Measurements from ENCODE around the gene HAUS7. TPM values are rescaled to one million over a fixed set of nuclear protein-coding genes. Genes with fewer than 3 reads are reported as not detected.

HAUS7 gene
- total RNA-seq, 1 experiment from 2014 or later, result 28.9 TPM

- no peaks in the 10 kb centered on the region for H3K27me3 ChIP-seq (ENCODE audit: insufficient read depth, low read length)
- RAD21 ChIA-PET (ENCODE audit: low non-redundant PET in 1 of 2, low total read pairs in 2 of 2, uncharacterized antibody in 2 of 2, unreplicated experiment in 2 of 2), result no interaction called here
- H3K9me2 ChIP-seq (ENCODE audit: insufficient read depth), result no peaks in the 10 kb centered on the region
- POLR2A ChIA-PET, result no interaction called here
- H2AFZ ChIP-seq (ENCODE audit: low read depth, low read length, poor library complexity, severe bottlenecking), result no peak overlapping the region
- no TSS peak for BruUV-seq (replicated peaks)
- peaks cover 0 to 5% of the 10 kb centered on the region in 2 experiments; a peak in 1 of 4 replicates for H3K4me1 ChIP-seq (ENCODE audit: control insufficient read depth in 1 of 2, insufficient read depth in 2 of 2, low read length in 2 of 2)
- intact Hi-C loops (cut with micrococcal nuclease), result no loop called here
- no peaks in the 10 kb centered on the region for H4K20me1 ChIP-seq (ENCODE audit: insufficient read depth)
- ATAC-seq, result no peak
- H3K9me3 ChIP-seq (ENCODE audit: control insufficient read depth in 1 of 2, insufficient read depth in 1 of 2, low read depth in 1 of 2, low read length in 2 of 2), result no peaks in the 10 kb centered on the region
- no peak overlapping the region for H3K27ac ChIP-seq (ENCODE audit: low read depth, low read length)
- H3K4me3 ChIP-seq (replicated peaks in 1 of 2; ENCODE audit: low read depth in 1 of 2, low read length in 2 of 2), result no peak overlapping the region
- H3K9ac ChIP-seq (ENCODE audit: low read length), result no peak overlapping the region
- no peak for DNase-seq (ENCODE audit: low read depth, low spot score)
- CTCF ChIA-PET, result no interaction called here
- no peak for TF ChIP-seq CBX3 (IDR thresholded peaks at IDR 0.05; ENCODE audit: low read depth)
- TF ChIP-seq CEBPB (IDR thresholded peaks at IDR 0.05; ENCODE audit: low read depth), result no peak
- TF ChIP-seq, protein P1, sequence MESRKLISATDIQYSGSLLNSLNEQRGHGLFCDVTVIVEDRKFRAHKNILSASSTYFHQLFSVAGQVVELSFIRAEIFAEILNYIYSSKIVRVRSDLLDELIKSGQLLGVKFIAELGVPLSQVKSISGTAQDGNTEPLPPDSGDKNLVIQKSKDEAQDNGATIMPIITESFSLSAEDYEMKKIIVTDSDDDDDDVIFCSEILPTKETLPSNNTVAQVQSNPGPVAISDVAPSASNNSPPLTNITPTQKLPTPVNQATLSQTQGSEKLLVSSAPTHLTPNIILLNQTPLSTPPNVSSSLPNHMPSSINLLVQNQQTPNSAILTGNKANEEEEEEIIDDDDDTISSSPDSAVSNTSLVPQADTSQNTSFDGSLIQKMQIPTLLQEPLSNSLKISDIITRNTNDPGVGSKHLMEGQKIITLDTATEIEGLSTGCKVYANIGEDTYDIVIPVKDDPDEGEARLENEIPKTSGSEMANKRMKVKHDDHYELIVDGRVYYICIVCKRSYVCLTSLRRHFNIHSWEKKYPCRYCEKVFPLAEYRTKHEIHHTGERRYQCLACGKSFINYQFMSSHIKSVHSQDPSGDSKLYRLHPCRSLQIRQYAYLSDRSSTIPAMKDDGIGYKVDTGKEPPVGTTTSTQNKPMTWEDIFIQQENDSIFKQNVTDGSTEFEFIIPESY (IDR thresholded peaks at IDR 0.05; ENCODE audit: extremely low read depth, insufficient replicate concordance, low read length), result no peak
- no peak for TF ChIP-seq SIN3A (IDR thresholded peaks at IDR 0.05; ENCODE audit: low read depth)
- no peak for TF ChIP-seq RAD21 (IDR thresholded peaks at IDR 0.05; ENCODE audit: low read depth)
- no peak for TF ChIP-seq SP1 (IDR thresholded peaks at IDR 0.05; ENCODE audit: low read depth)
- no peak for TF ChIP-seq EZH2phosphoT487 (IDR thresholded peaks at IDR 0.05; ENCODE audit: borderline replicate concordance)
- no peak for TF ChIP-seq EZH2 (IDR thresholded peaks at IDR 0.05)
- TF ChIP-seq TCF7L2 (IDR thresholded peaks at IDR 0.05; ENCODE audit: borderline replicate concordance, extremely low read depth, insufficient read depth, insufficient read length), result no peak
- no peak for TF ChIP-seq POLR2A (IDR thresholded peaks at IDR 0.05; ENCODE audit: borderline replicate concordance, extremely low read depth, insufficient read depth, insufficient read length)
- no peak for TF ChIP-seq POLR2AphosphoS5 (IDR thresholded peaks at IDR 0.05; ENCODE audit: low read depth, low read length)
- TF ChIP-seq SRF (IDR thresholded peaks at IDR 0.05; ENCODE audit: low read depth), result no peak
- TF ChIP-seq, protein P2, sequence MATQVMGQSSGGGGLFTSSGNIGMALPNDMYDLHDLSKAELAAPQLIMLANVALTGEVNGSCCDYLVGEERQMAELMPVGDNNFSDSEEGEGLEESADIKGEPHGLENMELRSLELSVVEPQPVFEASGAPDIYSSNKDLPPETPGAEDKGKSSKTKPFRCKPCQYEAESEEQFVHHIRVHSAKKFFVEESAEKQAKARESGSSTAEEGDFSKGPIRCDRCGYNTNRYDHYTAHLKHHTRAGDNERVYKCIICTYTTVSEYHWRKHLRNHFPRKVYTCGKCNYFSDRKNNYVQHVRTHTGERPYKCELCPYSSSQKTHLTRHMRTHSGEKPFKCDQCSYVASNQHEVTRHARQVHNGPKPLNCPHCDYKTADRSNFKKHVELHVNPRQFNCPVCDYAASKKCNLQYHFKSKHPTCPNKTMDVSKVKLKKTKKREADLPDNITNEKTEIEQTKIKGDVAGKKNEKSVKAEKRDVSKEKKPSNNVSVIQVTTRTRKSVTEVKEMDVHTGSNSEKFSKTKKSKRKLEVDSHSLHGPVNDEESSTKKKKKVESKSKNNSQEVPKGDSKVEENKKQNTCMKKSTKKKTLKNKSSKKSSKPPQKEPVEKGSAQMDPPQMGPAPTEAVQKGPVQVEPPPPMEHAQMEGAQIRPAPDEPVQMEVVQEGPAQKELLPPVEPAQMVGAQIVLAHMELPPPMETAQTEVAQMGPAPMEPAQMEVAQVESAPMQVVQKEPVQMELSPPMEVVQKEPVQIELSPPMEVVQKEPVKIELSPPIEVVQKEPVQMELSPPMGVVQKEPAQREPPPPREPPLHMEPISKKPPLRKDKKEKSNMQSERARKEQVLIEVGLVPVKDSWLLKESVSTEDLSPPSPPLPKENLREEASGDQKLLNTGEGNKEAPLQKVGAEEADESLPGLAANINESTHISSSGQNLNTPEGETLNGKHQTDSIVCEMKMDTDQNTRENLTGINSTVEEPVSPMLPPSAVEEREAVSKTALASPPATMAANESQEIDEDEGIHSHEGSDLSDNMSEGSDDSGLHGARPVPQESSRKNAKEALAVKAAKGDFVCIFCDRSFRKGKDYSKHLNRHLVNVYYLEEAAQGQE (IDR thresholded peaks at IDR 0.05; ENCODE audit: low read depth), result no peak
- no peak for TF ChIP-seq EGR1 (IDR thresholded peaks at IDR 0.05; ENCODE audit: low read depth)
- no peak for TF ChIP-seq ELF1 (IDR thresholded peaks at IDR 0.05; ENCODE audit: borderline replicate concordance, low read depth)
- no peak for TF ChIP-seq JUND (IDR thresholded peaks at IDR 0.05)
- TF ChIP-seq, protein P3, sequence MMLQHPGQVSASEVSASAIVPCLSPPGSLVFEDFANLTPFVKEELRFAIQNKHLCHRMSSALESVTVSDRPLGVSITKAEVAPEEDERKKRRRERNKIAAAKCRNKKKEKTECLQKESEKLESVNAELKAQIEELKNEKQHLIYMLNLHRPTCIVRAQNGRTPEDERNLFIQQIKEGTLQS (IDR thresholded peaks at IDR 0.05), result no peak
- TF ChIP-seq, protein P4, sequence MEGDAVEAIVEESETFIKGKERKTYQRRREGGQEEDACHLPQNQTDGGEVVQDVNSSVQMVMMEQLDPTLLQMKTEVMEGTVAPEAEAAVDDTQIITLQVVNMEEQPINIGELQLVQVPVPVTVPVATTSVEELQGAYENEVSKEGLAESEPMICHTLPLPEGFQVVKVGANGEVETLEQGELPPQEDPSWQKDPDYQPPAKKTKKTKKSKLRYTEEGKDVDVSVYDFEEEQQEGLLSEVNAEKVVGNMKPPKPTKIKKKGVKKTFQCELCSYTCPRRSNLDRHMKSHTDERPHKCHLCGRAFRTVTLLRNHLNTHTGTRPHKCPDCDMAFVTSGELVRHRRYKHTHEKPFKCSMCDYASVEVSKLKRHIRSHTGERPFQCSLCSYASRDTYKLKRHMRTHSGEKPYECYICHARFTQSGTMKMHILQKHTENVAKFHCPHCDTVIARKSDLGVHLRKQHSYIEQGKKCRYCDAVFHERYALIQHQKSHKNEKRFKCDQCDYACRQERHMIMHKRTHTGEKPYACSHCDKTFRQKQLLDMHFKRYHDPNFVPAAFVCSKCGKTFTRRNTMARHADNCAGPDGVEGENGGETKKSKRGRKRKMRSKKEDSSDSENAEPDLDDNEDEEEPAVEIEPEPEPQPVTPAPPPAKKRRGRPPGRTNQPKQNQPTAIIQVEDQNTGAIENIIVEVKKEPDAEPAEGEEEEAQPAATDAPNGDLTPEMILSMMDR (IDR thresholded peaks at IDR 0.05 in 2 of 3, conservative IDR thresholded peaks at IDR 0.05 in 1 of 3; ENCODE audit: borderline replicate concordance in 1 of 3, insufficient read depth in 1 of 3, low read depth in 2 of 3, low read length in 2 of 3), result no peak
- no peak overlapping the region for H3K4me2 ChIP-seq (ENCODE audit: low read length)
- no peaks in the 10 kb centered on the region for H3K79me2 ChIP-seq (ENCODE audit: insufficient read depth, low read length)
- no peaks in the 10 kb centered on the region for H3K36me3 ChIP-seq (ENCODE audit: control insufficient read depth in 1 of 2, insufficient read depth in 2 of 2, low read length in 2 of 2)
Observed at GRCh38 chrX:153511784-153512500, 41.6 kb upstream of the HAUS7 start.

Measured in HCT116 (cell line).